CD1c-positive myeloid dendritic cell (primary cell): Measurements from ENCODE around the gene SMIM14.
A peak's percentile ranks its signal among the peaks of the same experiment; 100 is the strongest.
"Not testable (repeated sequence)": the region's sequence is repeated elsewhere in the genome, so short reads cannot be mapped to it uniquely, and the experiment has no call there.

ENCODE experiments used
- DNase-seq: peaks from one replicate; pipeline ENCODE4 v3.0.0-alpha.2; 2016; ENCODE audit errors: extremely low spot score

Gene SMIM14

GRCh38 chr4:39532237-39532636 is 106.4 kb downstream of the SMIM14 start:
- not testable (repeated sequence) for DNase-seq

GRCh38 chr4:39530682-39531081 is 108.0 kb downstream of the SMIM14 start:
- no peak for DNase-seq

GRCh38 chr4:39529534-39529933 is 109.1 kb downstream of the SMIM14 start:
- no peak for DNase-seq

- peak; percentile 89 for DNase-seq
These were observed 110.6 kb downstream of the SMIM14 start for GRCh38 chr4:39528061-39528465.

- peak; percentile 97 for DNase-seq
These were observed 111.2 kb downstream of the SMIM14 start, which contains the start of gene UGDH for GRCh38 chr4:39527296-39528060. UGDH (minus strand) TSS chr4:39527439; CDS start chr4:39521512, 5,927 bp downstream.

- DNase-seq: peak; percentile 23
These were observed 111.8 kb downstream of the SMIM14 start for GRCh38 chr4:39526765-39527295.

- no peak for DNase-seq
These were observed 112.6 kb downstream of the SMIM14 start for GRCh38 chr4:39525822-39526690.

GRCh38 chr4:39524161-39524957 is 114.3 kb downstream of the SMIM14 start:
- DNase-seq: no peak

GRCh38 chr4:39522068-39522467 is 116.6 kb downstream of the SMIM14 start:
- DNase-seq: no peak

- DNase-seq: no peak
These were observed 117.3 kb downstream of the SMIM14 start for GRCh38 chr4:39521253-39521919.

GRCh38 chr4:39518484-39518883 is 120.2 kb downstream of the SMIM14 start:
- no peak for DNase-seq

- DNase-seq: no peak
These were observed 122.2 kb downstream of the SMIM14 start for GRCh38 chr4:39516407-39516966.

GRCh38 chr4:39515669-39516401 is 122.8 kb downstream of the SMIM14 start:
- not testable (repeated sequence) for DNase-seq

GRCh38 chr4:39514888-39515401 is 123.7 kb downstream of the SMIM14 start:
- no peak for DNase-seq

- DNase-seq: not testable (repeated sequence)
These were observed 124.4 kb downstream of the SMIM14 start for GRCh38 chr4:39514266-39514665.

- no peak for DNase-seq
These were observed 128.2 kb downstream of the SMIM14 start for GRCh38 chr4:39510348-39510929.

- no peak for DNase-seq
These were observed 133.1 kb downstream of the SMIM14 start for GRCh38 chr4:39505581-39505980.

- no peak for DNase-seq
These were observed 134.1 kb downstream of the SMIM14 start for GRCh38 chr4:39504538-39504937.

- DNase-seq: not testable (repeated sequence)
These were observed 136.0 kb downstream of the SMIM14 start for GRCh38 chr4:39502664-39503035.
